CD14-positive monocyte (primary cell): ENCODE measurements around the gene FLT1. TPM values are rescaled to one million over a fixed set of nuclear protein-coding genes. Genes with fewer than 3 reads are reported as not detected.

ENCODE experiments used
- DNase-seq, 3 donors: peaks; one replicate each; pipeline ENCODE4 v3.0.0-alpha.2; 2011 to 2022
- H2AFZ ChIP-seq: 2 replicates; pipeline ENCODE4 v1.6.0; 2012; ENCODE audit warnings: mild to moderate bottlenecking, low read depth, low read length, inconsistent platforms; ENCODE audit not compliant: insufficient read depth, poor library complexity, severe bottlenecking
- H3K27ac ChIP-seq, 2 donors: 1 replicate in 1 of 2; 2 replicates in 1 of 2; pipeline ENCODE4 v1.5.1; 2012 to 2013; ENCODE audit warnings: low read length in 2 of 2, control low read depth in 1 of 2, inconsistent platforms in 1 of 2, low read depth in 1 of 2, mild to moderate bottlenecking in 1 of 2
- H3K27me3 ChIP-seq, 2 donors: one replicate each; pipeline versions ENCODE4 v1.6.0 to v1.6.1; 2011 to 2013; ENCODE audit warnings: low read length in 2 of 2; ENCODE audit not compliant: control insufficient read depth in 2 of 2, insufficient read depth in 2 of 2
- H3K36me3 ChIP-seq, 2 donors: replicated peaks in 1 of 2; 1 replicate in 1 of 2; 2 replicates in 1 of 2; pipeline versions ENCODE4 v1.5.1 to v1.6.1; 2012 to 2013; ENCODE audit warnings: low read length in 2 of 2, control low read depth in 1 of 2, inconsistent platforms in 1 of 2, mild to moderate bottlenecking in 1 of 2; ENCODE audit not compliant: insufficient read depth in 2 of 2, control insufficient read depth in 1 of 2
- H3K4me1 ChIP-seq, 2 donors: 1 replicate in 1 of 2; 2 replicates in 1 of 2; pipeline versions ENCODE4 v1.5.1 to v1.6.1; 2012 to 2013; ENCODE audit warnings: low read length in 2 of 2, control low read depth in 1 of 2, inconsistent platforms in 1 of 2, mild to moderate bottlenecking in 1 of 2, moderate library complexity in 1 of 2; ENCODE audit not compliant: insufficient read depth in 2 of 2, control insufficient read depth in 1 of 2
- H3K4me2 ChIP-seq: replicated peaks from 2 replicates; pipeline ENCODE3; 2012; ENCODE audit warnings: low read length, moderate library complexity, mild to moderate bottlenecking; ENCODE audit not compliant: poor library complexity, severe bottlenecking; ENCODE audit errors: extremely low read depth
- H3K4me3 ChIP-seq, 3 experiments: fragments of 200-600 bp in 1 of 3; sonication (generic) in 1 of 3; replicated peaks in 1 of 3; 1 replicate in 2 of 3; 2 replicates in 1 of 3; pipeline ENCODE4 v1.5.1; 2011 to 2013; ENCODE audit warnings: low read length in 3 of 3, mild to moderate bottlenecking in 3 of 3, control low read depth in 2 of 3, low read depth in 2 of 3, inconsistent platforms in 1 of 3, moderate library complexity in 1 of 3
- H3K79me2 ChIP-seq: 2 replicates; pipeline ENCODE4 v1.6.0; 2012; ENCODE audit warnings: mild to moderate bottlenecking, control low read depth, inconsistent platforms, low read length, moderate library complexity; ENCODE audit not compliant: insufficient read depth
- H3K9ac ChIP-seq: 2 replicates; pipeline ENCODE4 v1.6.0; 2017; ENCODE audit warnings: low read length, mild to moderate bottlenecking; ENCODE audit not compliant: insufficient read depth, poor library complexity, severe bottlenecking
- H3K9me3 ChIP-seq, 2 donors: replicated peaks in 1 of 2; 1 replicate in 1 of 2; 2 replicates in 1 of 2; pipeline versions ENCODE4 v1.5.1 to v1.6.1; 2012 to 2013; ENCODE audit warnings: low read length in 2 of 2, control low read depth in 1 of 2; ENCODE audit not compliant: control insufficient read depth in 1 of 2, insufficient read depth in 1 of 2
- H4K20me1 ChIP-seq: 2 replicates; pipeline ENCODE4 v1.6.0; 2012; ENCODE audit warnings: mild to moderate bottlenecking, low read length, control low read depth, moderate library complexity; ENCODE audit not compliant: insufficient read depth
- H3K27ac Mint-ChIP-seq, 7 donors: one replicate each; pipeline ENCODE4 v1.8.0; 2020; ENCODE audit warnings: mild to moderate bottlenecking in 7 of 7, mixed read lengths in 7 of 7, moderate library complexity in 6 of 7, inconsistent platforms in 2 of 7
- H3K27me3 Mint-ChIP-seq, 3 donors: one replicate each; pipeline ENCODE4 v1.8.0; 2021 to 2022; ENCODE audit warnings: low read depth in 3 of 3, mild to moderate bottlenecking in 3 of 3, mixed read lengths in 3 of 3, moderate library complexity in 3 of 3, inconsistent platforms in 1 of 3
- H3K36me3 Mint-ChIP-seq, 2 donors: one replicate each; pipeline ENCODE4 v1.8.0; 2020; ENCODE audit warnings: mixed read lengths in 2 of 2, inconsistent platforms in 1 of 2, mild to moderate bottlenecking in 1 of 2
- H3K4me1 Mint-ChIP-seq: one replicate; pipeline ENCODE4 v1.8.0; 2020; ENCODE audit warnings: mild to moderate bottlenecking, mixed read lengths
- H3K4me3 Mint-ChIP-seq, 2 donors: one replicate each; pipeline ENCODE4 v1.8.0; 2020; ENCODE audit warnings: mild to moderate bottlenecking in 2 of 2, mixed read lengths in 2 of 2, moderate library complexity in 1 of 2
- H3K9me3 Mint-ChIP-seq, 7 donors: one replicate each; pipeline ENCODE4 v1.8.0; 2020 to 2022; ENCODE audit warnings: mixed read lengths in 7 of 7, mild to moderate bottlenecking in 6 of 7, moderate library complexity in 6 of 7, inconsistent platforms in 2 of 7
- whole genome bisulfite sequencing: methylation state at CpG from one replicate; pipeline ENCODE4 v1.1.5; 2013; ENCODE audit warnings: missing lambda C conversion rate; ENCODE audit not compliant: insufficient coverage; 5-methylcytosine and 5-hydroxymethylcytosine counted together
- intact Hi-C, 2 donors: fragments of 100-400 bp; cut with micrococcal nuclease; formaldehyde crosslinking; loops; one replicate each; pipeline versions ENCODE4 v1.15.0 to v1.15.1; 2023
- polyA plus RNA-seq, 3 donors: library from polyadenylated mRNA; depleted of rRNA in 1 of 3; unstranded in 2 of 3; stranded (reverse) in 1 of 3; fragments of 300-500 nt in 2 of 3; fragments of >200 nt in 1 of 3; fragmentation: Illumina TruSeq in 2 of 3; gene quantifications; 1 replicate in 2 of 3; 2 replicates in 1 of 3; pipeline ENCODE4 v1.2.3, GENCODE V29; 2012 to 2021
- TF ChIP-seq, protein P1 (sequence below): fragments of 200-600 bp; IDR thresholded peaks from one replicate; pipeline ENCODE4 v1.8.0; 2022; ENCODE audit warnings: antibody characterized with exemption, mild to moderate bottlenecking

FLT1 gene
- polyA plus RNA-seq, 3 donors = 0.28 TPM; not detected in 2

DNA sequence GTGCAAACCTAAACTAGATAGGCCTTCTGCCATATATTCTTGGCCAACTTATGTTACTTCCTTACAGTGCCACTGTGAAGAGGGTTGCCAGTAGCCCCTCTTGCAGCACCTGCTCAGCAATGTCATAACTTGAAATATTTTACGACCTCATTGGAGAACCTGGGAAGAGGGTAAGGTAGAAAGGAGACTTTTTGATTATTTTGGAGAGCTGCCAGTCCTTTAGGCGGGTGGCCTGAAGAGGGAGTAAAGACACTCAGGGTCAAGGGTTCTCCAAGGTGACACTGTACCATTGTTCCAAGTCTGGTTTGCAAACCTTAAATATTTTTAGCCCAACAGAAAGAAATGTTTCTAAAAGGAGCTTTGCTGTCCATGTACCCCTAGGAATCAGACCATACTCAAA lies 118.3 kb downstream of the FLT1 start:
- Histone ChIP-seq H3K36me3 (no peaks in the 10 kb centered on the region), H4K20me1 (no peaks in the 10 kb centered on the region), H3K9ac (no peak overlapping the region), H3K79me2 (no peaks in the 10 kb centered on the region), H3K4me2 (no peak overlapping the region), H3K9me3 (no peaks in the 10 kb centered on the region), H3K27ac (no peak overlapping the region), H3K4me1 (peaks cover 24 to 29% of the 10 kb centered on the region in 2 donors), H2AFZ (no peak overlapping the region), H3K27me3 (peaks cover 54 to 76% of the 10 kb centered on the region in 2 donors), H3K4me3 (no peak overlapping the region)
- intact Hi-C loops = no loop called here
- H3K9me3 Mint-ChIP-seq = peaks cover 0 to 3% (median 0%) of the 10 kb centered on the region in 7 donors
- H3K4me3 Mint-ChIP-seq = peak overlapping the region in 1 of 2 donors; percentile 61
- peaks cover 0 to 3% of the 10 kb centered on the region in 2 donors for H3K36me3 Mint-ChIP-seq
- no peak for DNase-seq
- H3K4me1 Mint-ChIP-seq = peaks cover 31% of the 10 kb centered on the region
- H3K27me3 Mint-ChIP-seq = peaks cover 53 to 69% (median 65%) of the 10 kb centered on the region in 3 donors
- TF ChIP-seq, protein P1, sequence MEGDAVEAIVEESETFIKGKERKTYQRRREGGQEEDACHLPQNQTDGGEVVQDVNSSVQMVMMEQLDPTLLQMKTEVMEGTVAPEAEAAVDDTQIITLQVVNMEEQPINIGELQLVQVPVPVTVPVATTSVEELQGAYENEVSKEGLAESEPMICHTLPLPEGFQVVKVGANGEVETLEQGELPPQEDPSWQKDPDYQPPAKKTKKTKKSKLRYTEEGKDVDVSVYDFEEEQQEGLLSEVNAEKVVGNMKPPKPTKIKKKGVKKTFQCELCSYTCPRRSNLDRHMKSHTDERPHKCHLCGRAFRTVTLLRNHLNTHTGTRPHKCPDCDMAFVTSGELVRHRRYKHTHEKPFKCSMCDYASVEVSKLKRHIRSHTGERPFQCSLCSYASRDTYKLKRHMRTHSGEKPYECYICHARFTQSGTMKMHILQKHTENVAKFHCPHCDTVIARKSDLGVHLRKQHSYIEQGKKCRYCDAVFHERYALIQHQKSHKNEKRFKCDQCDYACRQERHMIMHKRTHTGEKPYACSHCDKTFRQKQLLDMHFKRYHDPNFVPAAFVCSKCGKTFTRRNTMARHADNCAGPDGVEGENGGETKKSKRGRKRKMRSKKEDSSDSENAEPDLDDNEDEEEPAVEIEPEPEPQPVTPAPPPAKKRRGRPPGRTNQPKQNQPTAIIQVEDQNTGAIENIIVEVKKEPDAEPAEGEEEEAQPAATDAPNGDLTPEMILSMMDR = no peak
- no peak overlapping the region for H3K27ac Mint-ChIP-seq
- WGBS = 100% methylated on average over 1 of the region's 2 CpGs

- TF ChIP-seq, protein P1 = no peak
- Histone ChIP-seq H2AFZ (no peak overlapping the region), H3K4me2 (no peak overlapping the region), H3K4me1 (peaks cover 18 to 24% of the 10 kb centered on the region in 2 donors), H3K9me3 (no peaks in the 10 kb centered on the region), H3K79me2 (no peaks in the 10 kb centered on the region), H3K36me3 (no peaks in the 10 kb centered on the region), H3K9ac (no peak overlapping the region), H3K27me3 (peaks cover 59 to 84% of the 10 kb centered on the region in 2 donors), H4K20me1 (no peaks in the 10 kb centered on the region), H3K27ac (no peak overlapping the region), H3K4me3 (no peak overlapping the region)
- intact Hi-C loops = no loop called here
- DNase-seq = no peak
- peaks cover 57 to 68% (median 66%) of the 10 kb centered on the region in 3 donors for H3K27me3 Mint-ChIP-seq
- H3K4me3 Mint-ChIP-seq = peak overlapping the region in 1 of 2 donors; percentile 58
- WGBS = 71% methylated on average over 1 of the region's 5 CpGs
- H3K9me3 Mint-ChIP-seq = peaks cover 0 to 3% (median 0%) of the 10 kb centered on the region in 7 donors
- peaks cover 24% of the 10 kb centered on the region for H3K4me1 Mint-ChIP-seq
- peaks cover 0 to 3% of the 10 kb centered on the region in 2 donors for H3K36me3 Mint-ChIP-seq
- H3K27ac Mint-ChIP-seq = no peak overlapping the region
Measured at GRCh38 chr13:28375250-28375930, 119.5 kb downstream of the FLT1 start.
